AG10803 (cell line): ENCODE results near the gene SRGAP3.
A peak's percentile ranks its signal among the peaks of the same experiment; 100 is the strongest.

Source experiments
- DNase-seq: peaks from one replicate; pipeline ENCODE4 v3.0.0; 2010; ENCODE audit warnings: low read depth
- H3K4me3 ChIP-seq: 2 replicates; pipeline ENCODE4 v1.5.1; 2011; ENCODE audit warnings: mild to moderate bottlenecking, low read length, control low read depth
- CTCF ChIP-seq: conservative IDR thresholded peaks from 2 replicates; pipeline ENCODE4 v1.5.1; 2011; ENCODE audit warnings: mild to moderate bottlenecking, low read length, control low read depth, inconsistent platforms

Gene SRGAP3

GRCh38 chr3:9036404-9037131, 212.9 kb downstream of the SRGAP3 start:
- peak; percentile 85 for DNase-seq
- H3K4me3 ChIP-seq, result no peak overlapping the region
- TF ChIP-seq CTCF, result no peak

- H3K4me3 ChIP-seq, result no peak overlapping the region
- no peak for TF ChIP-seq CTCF
- no peak for DNase-seq
Measured at GRCh38 chr3:9035961-9036360, 213.5 kb downstream of the SRGAP3 start.

- no peak for TF ChIP-seq CTCF
- no peak overlapping the region for H3K4me3 ChIP-seq
- DNase-seq, result no peak
Measured at GRCh38 chr3:9035473-9035872, 214.0 kb downstream of the SRGAP3 start.

- DNase-seq, result no peak
- TF ChIP-seq CTCF, result no peak
- H3K4me3 ChIP-seq, result no peak overlapping the region
Measured at GRCh38 chr3:9033867-9034266, 215.6 kb downstream of the SRGAP3 start.

GRCh38 chr3:9032231-9032777, 217.1 kb downstream of the SRGAP3 start:
- H3K4me3 ChIP-seq, result no peak overlapping the region
- TF ChIP-seq CTCF, result no peak
- DNase-seq, result no peak

- no peak for TF ChIP-seq CTCF
- DNase-seq, result no peak
- no peak overlapping the region for H3K4me3 ChIP-seq
Measured at GRCh38 chr3:9030034-9030433, 219.4 kb downstream of the SRGAP3 start.

GRCh38 chr3:9028134-9028533, 221.3 kb downstream of the SRGAP3 start:
- no peak overlapping the region for H3K4me3 ChIP-seq
- no peak for TF ChIP-seq CTCF
- peak; percentile 73 for DNase-seq
